Activated CD4-positive, CD25-positive, alpha-beta regulatory T cell treated with anti-CD3 and anti-CD28 coated beads, Interleukin-2, amount 50 U/mL, for 24 hours (primary cell): Measurements from ENCODE around the gene SKOR1.
A peak's percentile ranks its signal among the peaks of the same experiment; 100 is the strongest.

Experiments
- ATAC-seq, 2 donors: fragments of 150-1000 bp; cut with Tn5 transposase; one replicate each; pipeline ENCODE4 v1.10.0; 2021; ENCODE audit warnings: mild to moderate bottlenecking in 1 of 2, moderate library complexity in 1 of 2

Gene SKOR1

GRCh38 chr15:67853454-67853853, 28.1 kb downstream of the SKOR1 start:
- ATAC-seq: no peak

- ATAC-seq: no peak
Observed at GRCh38 chr15:67854358-67854757, 29.0 kb downstream of the SKOR1 start.

DNA sequence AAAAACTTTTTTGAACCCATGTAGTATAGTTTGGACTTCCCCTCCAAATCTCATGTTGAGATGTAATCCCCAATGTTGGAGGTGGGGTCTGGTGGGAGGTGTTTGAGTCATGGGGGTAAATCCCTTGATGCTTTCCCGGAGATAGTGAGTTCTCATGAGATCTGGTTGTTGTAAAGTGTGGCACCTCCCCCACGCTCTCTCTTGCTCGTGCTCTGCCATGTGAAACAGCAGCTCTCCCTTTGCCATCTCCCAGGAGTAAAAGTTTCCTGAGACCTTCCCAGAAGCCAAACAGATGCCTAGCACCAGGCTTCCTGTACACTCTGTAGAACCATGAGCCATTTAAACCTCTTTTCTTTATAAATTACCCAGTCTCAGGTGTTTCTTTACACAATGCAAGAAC, 30.5 kb downstream of the SKOR1 start:
- ATAC-seq: no peak

DNA sequence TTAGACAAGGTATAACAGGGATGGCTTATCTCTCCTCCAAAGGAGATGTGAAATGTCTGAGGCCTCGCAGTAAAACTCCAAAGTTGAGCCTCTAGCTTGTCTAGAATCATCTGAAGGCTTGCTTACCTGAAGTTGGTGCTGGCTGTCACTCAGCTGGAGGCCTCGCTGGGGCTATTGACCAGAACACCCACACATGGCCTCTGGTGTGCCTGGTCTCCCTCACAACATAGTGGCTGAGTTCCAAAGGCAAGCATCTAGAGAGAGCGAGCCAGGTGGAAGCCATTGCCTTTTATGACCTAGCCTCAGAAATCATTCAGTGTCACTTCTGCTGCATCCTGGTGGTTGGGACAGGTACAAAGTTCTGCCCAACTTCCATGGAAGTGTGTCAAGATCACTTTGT, 31.9 kb downstream of the SKOR1 start:
- ATAC-seq: no peak

- no peak for ATAC-seq
Observed at GRCh38 chr15:67859331-67859946, 34.1 kb downstream of the SKOR1 start.

GRCh38 chr15:67861983-67862382, 36.7 kb downstream of the SKOR1 start:
- no peak for ATAC-seq

DNA sequence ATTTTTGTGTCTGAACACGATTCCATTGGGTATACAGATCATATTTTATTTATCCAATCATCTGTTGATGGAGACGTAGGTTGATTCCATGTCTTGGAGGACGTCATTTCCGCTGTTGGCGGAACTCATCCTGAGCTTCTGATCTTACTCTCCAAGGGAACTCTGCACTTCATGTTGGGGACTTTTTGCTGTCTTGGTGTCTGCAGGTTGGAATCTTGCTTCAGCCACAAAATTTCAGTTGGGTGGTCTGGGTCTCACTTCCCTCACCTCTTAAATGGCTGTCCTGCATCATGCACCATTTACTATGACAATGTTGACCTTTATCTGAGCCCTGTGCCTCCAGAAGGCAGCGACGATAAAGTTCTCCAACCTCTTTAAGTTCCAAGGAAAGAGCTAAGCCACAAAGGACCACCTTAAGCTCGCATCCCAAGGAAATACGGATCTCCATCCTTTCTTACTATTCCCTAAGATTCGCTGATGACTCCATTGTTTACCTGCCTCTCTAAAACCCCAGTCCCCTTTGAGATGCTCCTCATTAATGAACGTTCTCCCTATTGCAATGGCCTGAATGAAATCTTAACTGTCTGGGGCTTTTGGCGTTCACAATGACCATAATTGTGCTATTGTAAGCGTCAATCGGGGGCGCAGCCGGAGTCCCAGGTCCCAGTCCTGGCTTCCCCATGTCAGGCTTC, 37.6 kb downstream of the SKOR1 start:
- ATAC-seq: no peak

DNA sequence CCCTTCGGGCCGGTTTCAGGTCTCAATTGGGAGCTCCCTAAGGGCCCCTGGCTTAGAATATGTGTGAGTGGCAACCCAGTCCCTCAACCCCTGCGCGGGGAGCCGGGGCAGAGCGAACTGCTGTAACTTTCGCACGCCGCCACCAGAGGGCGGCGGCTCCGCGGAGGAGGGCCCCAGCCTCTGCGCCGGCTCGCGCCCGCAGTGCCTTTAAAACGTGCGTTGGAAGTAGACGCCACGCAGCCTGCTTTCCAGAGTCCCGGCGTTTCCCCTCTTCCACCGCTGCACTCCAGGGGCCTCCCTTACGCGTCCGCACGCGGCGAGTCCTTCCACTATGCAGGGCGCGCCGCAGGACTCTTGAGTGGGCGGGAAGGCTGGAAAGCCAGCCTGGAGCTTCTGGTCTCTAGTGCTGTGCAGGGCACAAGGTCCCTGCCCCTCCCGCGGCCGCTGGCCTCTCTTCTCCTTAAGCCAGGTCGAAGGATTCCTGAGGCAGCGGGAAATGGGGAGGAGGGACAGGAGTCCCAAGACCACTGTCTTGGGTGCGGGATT, 38.2 kb downstream of the SKOR1 start:
- ATAC-seq: peak; percentile 92 to 95

- ATAC-seq: no peak
Observed at GRCh38 chr15:67865331-67865730, 40.0 kb downstream of the SKOR1 start.

GRCh38 chr15:67865766-67866165, 40.5 kb downstream of the SKOR1 start:
- ATAC-seq: no peak

DNA sequence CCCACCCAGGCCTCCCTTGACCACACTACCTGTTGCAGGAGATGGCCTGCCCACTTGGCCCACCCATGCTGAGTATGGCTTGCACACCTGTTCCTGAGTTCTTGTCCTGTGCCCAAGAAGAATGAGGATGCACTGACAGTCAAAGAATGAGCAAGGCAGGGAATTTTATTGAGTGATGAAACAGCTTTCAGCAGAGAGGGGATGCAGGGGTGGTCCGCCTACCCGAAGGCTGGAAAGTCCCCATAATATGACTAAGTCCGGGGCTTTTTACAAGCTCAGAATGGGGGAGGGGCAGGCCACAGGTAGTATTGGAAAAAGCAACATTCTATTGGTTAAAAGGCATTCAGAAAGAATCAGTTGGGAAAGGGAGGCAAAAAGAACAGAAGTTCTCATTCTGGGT, 44.4 kb downstream of the SKOR1 start:
- ATAC-seq: no peak

DNA sequence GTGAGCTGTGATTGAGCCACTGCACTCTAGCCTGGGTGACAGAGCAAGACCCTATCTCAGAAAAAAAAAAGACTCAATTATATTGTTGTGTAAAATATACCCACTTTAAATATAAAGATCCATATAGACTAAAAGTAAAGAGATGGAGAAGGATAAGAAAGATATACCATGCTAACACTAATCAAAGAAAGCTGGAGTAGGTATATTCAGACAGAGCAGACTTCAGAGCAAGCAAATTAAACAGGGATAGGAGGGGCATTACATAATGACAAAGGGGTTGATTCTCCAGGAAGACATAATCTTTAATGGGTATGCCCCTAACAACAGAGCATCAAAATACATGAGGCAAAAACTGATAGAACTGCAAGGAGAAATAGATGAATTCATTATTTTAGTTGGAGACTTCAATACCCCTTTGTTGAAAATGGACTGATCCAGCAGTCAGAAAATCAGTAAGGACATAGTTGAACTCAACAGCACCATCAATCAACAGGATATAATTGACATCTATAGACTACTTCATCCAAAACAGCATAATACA, 45.6 kb downstream of the SKOR1 start:
- ATAC-seq: no peak

DNA sequence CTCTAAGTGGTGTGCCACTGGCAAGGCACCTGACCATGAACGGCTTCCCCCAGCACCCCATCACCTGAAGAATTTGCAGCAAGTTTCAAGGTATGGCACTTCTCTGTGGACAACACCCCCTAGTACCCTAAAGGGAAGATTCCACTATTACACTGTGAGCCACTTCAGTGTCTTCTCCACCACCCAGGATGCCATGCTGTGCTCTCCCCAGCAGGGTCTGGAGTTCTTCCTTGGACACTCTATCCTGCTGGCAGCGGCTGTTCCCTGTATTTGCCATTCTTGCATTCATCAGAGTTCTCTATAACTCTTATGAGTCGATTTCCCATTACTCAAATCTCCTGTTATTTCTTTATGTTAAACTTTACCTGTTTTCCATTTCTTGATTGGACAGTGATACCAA, 48.5 kb downstream of the SKOR1 start:
- no peak for ATAC-seq

- ATAC-seq: no peak
Observed at GRCh38 chr15:67878712-67879206, 53.5 kb downstream of the SKOR1 start.

GRCh38 chr15:67879440-67880129, 54.3 kb downstream of the SKOR1 start:
- no peak for ATAC-seq

DNA sequence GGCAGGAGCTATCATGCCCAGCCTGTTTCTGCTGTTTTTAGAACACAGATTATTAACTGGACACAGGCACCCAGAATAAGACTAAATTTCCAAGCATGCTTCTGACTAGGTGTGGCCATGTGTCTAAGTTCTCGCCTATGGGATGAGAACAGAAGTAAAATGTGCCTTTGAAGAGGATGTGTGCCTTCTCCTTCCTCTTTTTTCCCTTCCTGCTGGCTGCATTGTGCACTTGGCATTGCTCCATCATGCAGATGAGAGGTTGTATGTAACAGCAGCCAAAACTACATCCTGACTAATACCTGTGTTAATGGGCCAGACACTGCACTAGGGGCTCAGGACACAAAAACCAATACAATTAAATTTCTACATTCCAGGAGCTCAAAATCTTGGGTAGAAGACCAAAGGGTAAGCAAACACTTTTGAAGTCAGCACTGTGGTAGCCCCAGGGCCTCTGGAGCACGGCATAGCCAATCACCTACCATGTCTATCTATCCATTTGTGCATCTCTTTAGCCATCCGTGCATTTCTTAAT, 55.4 kb downstream of the SKOR1 start:
- no peak for ATAC-seq

- ATAC-seq: peak in 1 of 2 donors; percentile 46
Observed at GRCh38 chr15:67882487-67883233, 57.4 kb downstream of the SKOR1 start.

GRCh38 chr15:67883234-67883773, 58.0 kb downstream of the SKOR1 start:
- ATAC-seq: no peak

- ATAC-seq: no peak
Observed at GRCh38 chr15:67884009-67884408, 58.7 kb downstream of the SKOR1 start.
